ENCODE results near the gene NDUFS6.

Gene NDUFS6

DNA sequence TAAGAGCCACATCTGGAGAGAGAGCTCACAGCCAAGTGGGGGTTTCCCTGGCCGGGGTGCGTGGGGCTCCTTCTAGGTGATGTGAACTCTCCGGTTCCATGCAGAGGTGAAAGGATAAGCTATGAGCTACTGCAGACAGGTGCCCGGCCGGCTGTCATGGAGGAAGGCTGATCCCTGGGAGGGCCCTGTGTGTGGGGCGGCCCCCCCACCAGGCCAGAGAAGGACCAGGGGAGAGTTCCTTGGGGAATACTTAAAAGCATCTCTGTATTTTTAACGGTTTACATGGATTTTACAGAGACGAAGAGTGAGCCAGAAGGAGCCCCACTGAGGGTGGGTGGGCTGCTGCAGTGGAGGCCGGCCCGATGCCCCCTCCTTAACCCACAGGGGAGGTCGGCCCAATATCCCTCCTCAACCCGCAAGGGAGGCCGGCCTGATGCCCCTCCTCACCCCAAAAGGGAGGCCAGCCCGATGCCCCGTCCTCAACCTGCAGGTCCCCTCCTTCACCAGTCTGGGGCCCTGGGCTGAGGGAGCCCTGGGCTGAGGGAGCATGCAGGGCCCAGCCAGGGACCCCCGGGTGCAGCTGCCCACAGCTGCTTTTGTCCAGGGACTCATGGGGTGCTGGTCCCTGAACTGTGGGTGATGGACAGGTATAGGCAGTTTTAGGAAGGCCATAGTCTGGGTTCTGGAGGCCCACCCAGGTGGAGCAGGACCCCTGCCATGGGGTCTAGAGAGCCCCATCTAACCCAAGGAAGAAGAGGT lies 33.5 kb upstream of the NDUFS6 start:
- no peak overlapping the region for H3K27ac ChIP-seq (ENCODE audit: low read depth, low read length)
- H3K4me3 ChIP-seq (ENCODE audit: low read depth, low read length): no peak overlapping the region

DNA sequence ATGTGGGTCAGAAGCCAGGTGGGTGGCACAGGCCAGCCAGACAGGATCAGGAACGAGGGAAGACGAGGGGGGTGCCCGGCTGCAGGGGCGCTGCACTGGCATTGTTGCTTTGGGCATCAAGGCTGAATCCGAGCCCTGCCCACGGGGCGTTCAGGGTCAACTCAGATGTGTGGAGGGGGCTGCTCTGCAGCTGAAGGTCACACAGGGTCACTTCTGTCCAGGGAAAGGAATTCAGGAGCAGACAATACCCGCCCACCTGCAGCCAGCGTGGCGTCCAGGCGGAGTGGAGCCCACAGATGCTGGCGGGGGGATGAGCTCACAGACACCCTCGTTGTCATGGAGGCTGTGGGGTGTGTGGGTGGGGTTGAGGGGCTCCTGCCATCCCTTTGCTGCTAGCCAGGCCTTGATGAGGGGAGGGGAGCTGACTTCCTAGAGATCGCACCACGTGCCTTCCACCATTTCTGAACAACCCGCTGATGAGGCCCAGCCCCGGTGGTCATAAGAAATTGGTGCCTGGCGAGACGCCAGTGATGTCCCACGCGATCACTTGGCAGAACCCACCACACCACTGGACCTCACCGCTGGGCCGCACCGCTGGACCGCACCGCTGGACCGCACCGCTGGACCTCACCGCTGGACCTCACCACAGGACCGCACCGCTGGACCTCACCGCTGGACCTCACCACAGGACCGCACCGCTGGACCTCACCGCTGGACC lies 32.8 kb upstream of the NDUFS6 start:
- Histone ChIP-seq H3K9me3 (ENCODE audit: control insufficient read depth, insufficient read depth, low read length) (no peaks in the 10 kb centered on the region), H3K36me3 (ENCODE audit: control insufficient read depth, insufficient read depth, low read length) (no peaks in the 10 kb centered on the region), H3K27me3 (ENCODE audit: control insufficient read depth, insufficient read depth, low read length) (no peaks in the 10 kb centered on the region), H3K4me3 (ENCODE audit: low read depth, low read length) (no peak overlapping the region), H3K9ac (ENCODE audit: low read depth, low read length) (no peak overlapping the region), H3K27ac (ENCODE audit: low read depth, low read length) (no peak overlapping the region), H3K4me1 (ENCODE audit: control insufficient read depth, insufficient read depth, low read length) (no peaks in the 10 kb centered on the region)

More for the DNA sequence above, 33.5 kb upstream of the NDUFS6 start:
- no peaks in the 10 kb centered on the region for H3K4me1 ChIP-seq (ENCODE audit: control insufficient read depth, insufficient read depth, low read length)
- H3K27me3 ChIP-seq (ENCODE audit: control insufficient read depth, insufficient read depth, low read length): no peaks in the 10 kb centered on the region
- H3K9me3 ChIP-seq (ENCODE audit: control insufficient read depth, insufficient read depth, low read length): no peaks in the 10 kb centered on the region
- no peak overlapping the region for H3K9ac ChIP-seq (ENCODE audit: low read depth, low read length)
- no peaks in the 10 kb centered on the region for H3K36me3 ChIP-seq (ENCODE audit: control insufficient read depth, insufficient read depth, low read length)

DNA sequence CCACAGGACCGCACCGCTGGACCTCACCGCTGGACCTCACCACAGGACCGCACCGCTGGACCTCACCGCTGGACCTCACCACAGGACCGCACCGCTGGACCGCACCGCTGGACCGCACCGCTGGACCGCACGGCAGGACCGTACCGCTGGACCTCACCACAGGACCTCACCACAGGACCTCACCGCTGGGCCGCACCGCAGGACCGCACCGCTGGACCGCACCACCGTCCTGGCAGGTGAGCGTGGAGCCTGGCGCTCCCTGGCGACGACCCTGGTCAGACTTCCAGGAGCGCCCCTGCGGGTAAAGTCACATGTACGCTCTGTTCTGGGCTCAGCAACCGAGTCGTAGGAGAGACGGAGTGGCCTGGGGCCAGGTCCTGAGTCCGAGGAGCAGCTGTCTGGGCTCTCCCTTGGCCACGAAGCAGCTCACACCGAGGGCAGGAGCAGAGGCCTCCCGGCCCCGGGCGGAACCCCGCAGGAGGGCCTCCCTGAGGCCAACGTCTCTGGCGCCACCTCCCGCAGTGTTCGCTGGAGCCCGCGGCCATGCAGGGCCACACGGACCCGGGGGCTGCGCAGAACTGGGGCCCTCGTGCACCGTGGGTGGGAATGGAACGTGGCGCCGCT lies 32.1 kb upstream of the NDUFS6 start:
- no peak overlapping the region for H3K27ac ChIP-seq (ENCODE audit: low read depth, low read length)
- H3K27me3 ChIP-seq (ENCODE audit: control insufficient read depth, insufficient read depth, low read length): no peaks in the 10 kb centered on the region
- H3K9me3 ChIP-seq (ENCODE audit: control insufficient read depth, insufficient read depth, low read length): no peaks in the 10 kb centered on the region
- H3K9ac ChIP-seq (ENCODE audit: low read depth, low read length): no peak overlapping the region
- no peak overlapping the region for H3K4me3 ChIP-seq (ENCODE audit: low read depth, low read length)
- no peaks in the 10 kb centered on the region for H3K4me1 ChIP-seq (ENCODE audit: control insufficient read depth, insufficient read depth, low read length)
- H3K36me3 ChIP-seq (ENCODE audit: control insufficient read depth, insufficient read depth, low read length): no peaks in the 10 kb centered on the region

DNA sequence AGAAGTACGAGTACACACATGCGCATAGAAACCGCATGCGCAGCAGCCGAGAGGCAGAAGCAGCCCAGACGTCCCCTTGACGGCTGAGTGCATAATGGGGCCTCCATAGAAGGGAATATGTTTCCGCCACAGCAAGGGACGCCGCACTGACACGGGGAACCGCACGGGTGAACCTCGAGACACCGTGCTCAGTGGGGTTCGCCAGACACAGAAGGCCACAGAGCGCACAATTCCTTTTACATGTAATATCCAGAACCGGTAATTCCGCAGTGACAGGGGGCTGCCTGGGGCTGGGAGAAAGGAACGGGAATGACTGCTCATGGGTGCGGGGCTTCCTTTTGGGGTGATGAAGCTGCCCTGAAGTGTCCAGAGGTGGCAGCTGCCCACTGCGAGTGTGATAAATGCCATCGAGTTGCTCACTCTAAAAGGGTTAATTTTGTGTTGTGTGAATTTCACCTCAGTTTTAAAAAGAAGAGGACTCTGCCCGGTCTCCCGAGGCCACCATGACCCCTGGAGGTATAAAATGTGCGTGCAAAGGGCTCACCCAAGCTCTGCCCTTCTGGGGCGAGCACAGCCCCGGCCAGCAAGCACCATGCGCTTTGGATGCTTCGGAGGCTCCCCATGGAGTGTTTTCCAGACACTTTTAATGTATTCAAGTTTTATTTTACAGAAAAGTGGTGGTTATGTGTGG lies 31.3 kb upstream of the NDUFS6 start:
- Histone ChIP-seq H3K4me3 (ENCODE audit: low read depth, low read length) (no peak overlapping the region), H3K27ac (ENCODE audit: low read depth, low read length) (no peak overlapping the region), H3K9me3 (ENCODE audit: control insufficient read depth, insufficient read depth, low read length) (no peaks in the 10 kb centered on the region), H3K36me3 (ENCODE audit: control insufficient read depth, insufficient read depth, low read length) (no peaks in the 10 kb centered on the region), H3K4me1 (ENCODE audit: control insufficient read depth, insufficient read depth, low read length) (no peaks in the 10 kb centered on the region), H3K9ac (ENCODE audit: low read depth, low read length) (no peak overlapping the region), H3K27me3 (ENCODE audit: control insufficient read depth, insufficient read depth, low read length) (no peaks in the 10 kb centered on the region)

DNA sequence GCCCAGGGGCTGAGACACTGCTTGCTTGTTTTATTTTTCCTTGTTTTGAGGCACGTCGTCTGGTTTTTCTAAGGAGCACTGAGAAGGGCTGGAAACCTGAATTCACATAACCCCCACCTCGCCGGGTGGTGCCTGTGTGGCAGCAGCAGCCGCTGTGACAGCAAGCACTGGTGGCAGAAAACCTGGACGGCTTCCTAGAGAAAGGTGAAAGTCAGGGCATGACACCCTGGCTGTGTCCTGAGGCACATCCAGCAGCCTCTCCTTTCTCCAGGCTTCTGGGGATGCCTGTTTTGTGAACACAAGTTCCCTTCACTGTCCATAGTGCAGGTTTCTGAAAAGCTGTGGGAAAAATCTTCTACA lies 30.8 kb upstream of the NDUFS6 start:
- Histone ChIP-seq H3K27ac (ENCODE audit: low read depth, low read length) (no peak overlapping the region), H3K4me1 (ENCODE audit: control insufficient read depth, insufficient read depth, low read length) (no peaks in the 10 kb centered on the region), H3K4me3 (ENCODE audit: low read depth, low read length) (no peak overlapping the region), H3K9ac (ENCODE audit: low read depth, low read length) (no peak overlapping the region), H3K36me3 (ENCODE audit: control insufficient read depth, insufficient read depth, low read length) (no peaks in the 10 kb centered on the region), H3K27me3 (ENCODE audit: control insufficient read depth, insufficient read depth, low read length) (no peaks in the 10 kb centered on the region), H3K9me3 (ENCODE audit: control insufficient read depth, insufficient read depth, low read length) (no peaks in the 10 kb centered on the region)

DNA sequence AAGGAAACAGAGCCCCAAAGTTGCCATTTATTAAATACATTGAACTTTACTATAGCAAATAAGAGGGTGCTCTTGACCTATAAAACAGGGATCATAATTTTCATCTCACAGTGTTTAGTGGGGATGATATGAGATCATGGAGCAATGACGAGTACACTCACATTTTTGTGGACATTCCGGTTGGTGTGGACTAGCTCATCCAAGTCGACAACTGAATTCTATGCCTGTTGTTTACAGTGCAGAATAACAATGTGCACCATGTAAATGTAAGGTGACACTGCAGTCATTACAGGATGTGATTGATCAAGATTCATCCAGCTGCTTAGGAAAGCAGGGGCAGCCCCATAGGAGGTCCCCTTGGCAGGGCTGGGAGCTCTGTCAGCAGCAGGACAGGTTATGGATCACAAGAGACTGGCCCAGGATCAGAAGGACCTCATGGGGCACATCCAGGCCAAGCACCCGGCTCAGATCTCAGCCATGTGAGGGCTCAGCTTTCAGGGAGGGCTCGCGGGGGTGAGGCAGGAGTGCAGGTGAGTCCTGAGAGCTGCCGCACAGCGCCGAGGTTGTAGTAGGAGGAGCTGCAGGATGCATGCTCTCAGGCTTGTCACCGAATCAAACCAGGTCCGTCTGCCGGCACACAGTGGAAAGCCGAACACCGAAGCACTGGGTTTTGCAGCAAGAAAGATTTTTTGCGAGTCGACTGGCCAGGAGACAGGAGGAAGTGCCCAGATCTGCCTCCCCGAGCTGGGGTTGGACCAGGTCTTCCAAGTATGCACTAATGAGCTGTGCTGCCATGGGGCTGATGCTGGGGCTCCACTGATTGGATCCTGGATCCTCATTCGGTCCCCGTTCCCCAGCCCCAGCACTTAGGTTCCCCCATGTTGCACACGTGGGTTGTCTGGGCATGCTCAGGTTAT lies 29.8 kb upstream of the NDUFS6 start:
- H3K27ac ChIP-seq (ENCODE audit: low read depth, low read length): no peak overlapping the region
- no peaks in the 10 kb centered on the region for H3K36me3 ChIP-seq (ENCODE audit: control insufficient read depth, insufficient read depth, low read length)
- no peak overlapping the region for H3K9ac ChIP-seq (ENCODE audit: low read depth, low read length)
- H3K9me3 ChIP-seq (ENCODE audit: control insufficient read depth, insufficient read depth, low read length): no peaks in the 10 kb centered on the region
- H3K27me3 ChIP-seq (ENCODE audit: control insufficient read depth, insufficient read depth, low read length): no peaks in the 10 kb centered on the region
- no peaks in the 10 kb centered on the region for H3K4me1 ChIP-seq (ENCODE audit: control insufficient read depth, insufficient read depth, low read length)
- H3K4me3 ChIP-seq (ENCODE audit: low read depth, low read length): no peak overlapping the region

DNA sequence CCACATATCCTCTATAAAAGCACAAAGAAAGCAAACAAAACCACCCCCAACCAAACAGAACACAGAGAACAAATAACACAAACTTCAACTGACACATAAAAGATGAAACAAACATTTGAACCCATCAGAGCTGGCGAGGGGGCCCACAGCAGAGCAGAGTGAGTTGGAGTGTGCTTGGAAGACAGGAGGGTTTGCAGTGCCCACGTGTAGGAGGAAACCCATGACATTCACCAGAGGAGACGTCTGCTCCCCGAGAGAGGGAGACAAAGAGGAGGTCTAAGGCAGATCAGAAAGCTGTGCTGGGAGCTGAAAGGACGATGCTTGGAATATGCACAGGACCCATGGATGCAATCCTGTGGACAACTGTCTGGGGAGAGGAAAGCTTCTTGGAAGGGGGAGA lies 28.6 kb upstream of the NDUFS6 start:
- Histone ChIP-seq H3K9me3 (ENCODE audit: control insufficient read depth, insufficient read depth, low read length) (no peaks in the 10 kb centered on the region), H3K4me3 (ENCODE audit: low read depth, low read length) (no peak overlapping the region), H3K27me3 (ENCODE audit: control insufficient read depth, insufficient read depth, low read length) (no peaks in the 10 kb centered on the region), H3K36me3 (ENCODE audit: control insufficient read depth, insufficient read depth, low read length) (no peaks in the 10 kb centered on the region), H3K27ac (ENCODE audit: low read depth, low read length) (no peak overlapping the region), H3K4me1 (ENCODE audit: control insufficient read depth, insufficient read depth, low read length) (no peaks in the 10 kb centered on the region), H3K9ac (ENCODE audit: low read depth, low read length) (no peak overlapping the region)

DNA sequence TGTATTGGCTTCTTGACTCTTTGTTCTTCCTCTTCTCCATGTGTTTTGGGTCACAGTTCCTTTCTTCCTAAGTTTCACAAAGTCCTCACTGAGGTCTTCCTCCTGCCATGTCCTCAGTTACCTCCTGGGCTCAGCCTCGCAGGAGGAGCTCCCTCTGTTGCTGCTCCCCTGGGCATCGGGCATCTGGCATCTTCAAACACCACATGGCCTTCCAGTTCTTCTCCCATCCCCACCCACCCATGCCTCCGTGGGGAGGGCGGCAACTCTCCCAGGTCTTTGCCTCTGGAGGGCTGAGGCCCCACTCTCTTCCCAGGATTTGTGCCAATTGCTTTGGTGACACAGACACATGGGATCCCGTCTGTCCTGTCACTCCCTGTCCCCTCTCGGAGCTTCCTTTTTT lies 24.4 kb upstream of the NDUFS6 start:
- Histone ChIP-seq H3K9me3 (ENCODE audit: control insufficient read depth, insufficient read depth, low read length) (no peaks in the 10 kb centered on the region), H3K36me3 (ENCODE audit: control insufficient read depth, insufficient read depth, low read length) (no peaks in the 10 kb centered on the region), H3K9ac (ENCODE audit: low read depth, low read length) (no peak overlapping the region), H3K27me3 (ENCODE audit: control insufficient read depth, insufficient read depth, low read length) (no peaks in the 10 kb centered on the region), H3K4me1 (ENCODE audit: control insufficient read depth, insufficient read depth, low read length) (no peaks in the 10 kb centered on the region), H3K27ac (ENCODE audit: low read depth, low read length) (no peak overlapping the region), H3K4me3 (ENCODE audit: low read depth, low read length) (no peak overlapping the region)

DNA sequence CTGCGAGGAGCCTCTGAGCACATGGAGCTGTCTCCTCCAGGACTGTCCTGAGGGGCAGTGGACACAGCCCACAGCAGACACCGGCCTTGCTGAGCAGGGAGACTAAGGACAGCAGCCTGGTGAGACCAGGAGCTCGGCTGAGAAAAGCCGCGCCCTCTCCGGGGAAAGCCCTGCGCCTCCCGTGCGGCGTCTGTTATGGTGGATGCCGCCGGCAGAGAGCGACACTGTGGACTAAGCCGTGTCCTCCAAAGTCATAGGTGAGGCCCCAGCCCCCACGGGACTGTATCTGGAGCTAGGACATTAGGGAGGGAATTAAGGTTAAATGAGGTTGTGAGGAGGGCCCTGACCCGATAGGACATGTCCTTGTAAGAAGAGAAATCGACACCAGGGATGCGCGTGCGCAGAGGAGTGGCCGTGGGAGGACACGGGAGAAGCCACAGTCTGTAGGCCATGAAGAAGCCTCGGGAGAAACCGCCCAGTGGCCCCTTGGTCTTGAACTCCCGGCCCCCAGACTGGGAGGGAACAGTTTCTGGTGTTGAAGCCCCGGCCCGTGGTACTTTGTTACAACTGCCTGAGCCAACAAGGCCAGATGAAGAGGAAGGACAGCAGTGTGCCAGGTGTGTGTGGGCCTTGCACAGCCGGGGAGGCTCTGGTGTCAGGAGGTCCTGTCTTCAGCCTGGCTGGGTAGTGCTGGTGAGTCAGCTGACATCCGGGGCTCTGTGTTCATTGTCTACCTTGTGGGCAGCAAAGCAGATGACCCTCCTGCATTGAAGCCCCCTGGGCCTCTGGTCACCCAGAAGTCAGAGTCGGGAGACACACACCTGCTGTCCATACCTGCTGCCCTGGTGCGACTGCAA lies 23.7 kb upstream of the NDUFS6 start:
- H3K4me3 ChIP-seq (ENCODE audit: low read depth, low read length): no peak overlapping the region
- no peaks in the 10 kb centered on the region for H3K4me1 ChIP-seq (ENCODE audit: control insufficient read depth, insufficient read depth, low read length)
- no peak overlapping the region for H3K27ac ChIP-seq (ENCODE audit: low read depth, low read length)
- no peaks in the 10 kb centered on the region for H3K36me3 ChIP-seq (ENCODE audit: control insufficient read depth, insufficient read depth, low read length)
- H3K9ac ChIP-seq (ENCODE audit: low read depth, low read length): no peak overlapping the region
- H3K27me3 ChIP-seq (ENCODE audit: control insufficient read depth, insufficient read depth, low read length): no peaks in the 10 kb centered on the region
- H3K9me3 ChIP-seq (ENCODE audit: control insufficient read depth, insufficient read depth, low read length): no peaks in the 10 kb centered on the region

Measured in HUES48 (cell line).